GM21717 (cell line): Measurements from ENCODE around the gene TSHZ1.
"Not testable (repeated sequence)": the region's sequence is repeated elsewhere in the genome, so short reads cannot be mapped to it uniquely, and the experiment has no call there.

Experiments
- ATAC-seq: cut with Tn5 transposase; IDR thresholded peaks from one replicate; pipeline ENCODE4 v1.9.1; 2021; ENCODE audit warnings: mild to moderate bottlenecking, moderate library complexity; ENCODE audit not compliant: unreplicated experiment

Gene TSHZ1

DNA sequence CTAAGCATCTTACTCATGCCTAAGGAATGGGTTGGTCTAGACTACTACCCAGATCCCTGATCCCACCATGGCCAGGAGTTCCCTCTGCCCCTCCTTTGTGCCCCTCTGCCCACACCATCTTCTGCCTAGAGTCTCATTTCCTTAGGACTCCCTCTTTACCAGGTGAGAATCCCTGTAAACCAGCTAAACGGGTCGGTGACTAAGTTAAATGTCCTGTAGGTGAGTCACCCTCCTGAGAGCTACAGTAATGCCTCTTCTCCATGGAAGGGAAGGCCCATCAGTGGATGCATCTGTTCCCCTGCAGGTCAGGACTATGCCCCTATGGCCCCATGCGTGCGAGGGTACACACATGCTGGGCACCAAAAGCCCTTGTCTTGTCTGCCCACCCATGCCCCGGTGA is 27.1 kb upstream of the TSHZ1 start:
- ATAC-seq: no peak

DNA sequence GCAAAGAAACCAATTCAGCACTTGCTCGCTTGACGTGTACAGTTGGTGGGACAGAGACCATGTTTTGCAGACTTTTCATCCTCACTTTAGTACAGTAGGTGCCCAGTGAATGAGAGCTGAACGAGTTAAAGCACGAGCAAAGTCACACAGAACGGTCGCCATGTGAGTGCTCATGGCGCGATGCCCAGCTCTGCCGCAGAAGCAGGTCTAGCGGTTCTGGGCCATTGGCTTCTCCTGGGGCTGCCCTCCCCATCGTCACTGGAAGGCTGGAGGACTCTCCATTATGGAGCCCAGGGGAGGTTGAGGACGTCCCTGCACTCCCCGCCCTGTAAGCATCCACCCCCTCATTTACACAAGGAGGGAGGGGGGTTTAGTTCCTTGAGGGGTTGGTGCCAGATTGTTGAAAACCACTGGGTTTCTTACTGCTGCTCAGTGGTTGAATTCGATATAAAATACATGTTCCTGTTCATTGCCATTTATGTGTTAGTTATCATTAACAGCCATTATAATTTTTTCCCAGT is 26.6 kb upstream of the TSHZ1 start:
- no peak for ATAC-seq

DNA sequence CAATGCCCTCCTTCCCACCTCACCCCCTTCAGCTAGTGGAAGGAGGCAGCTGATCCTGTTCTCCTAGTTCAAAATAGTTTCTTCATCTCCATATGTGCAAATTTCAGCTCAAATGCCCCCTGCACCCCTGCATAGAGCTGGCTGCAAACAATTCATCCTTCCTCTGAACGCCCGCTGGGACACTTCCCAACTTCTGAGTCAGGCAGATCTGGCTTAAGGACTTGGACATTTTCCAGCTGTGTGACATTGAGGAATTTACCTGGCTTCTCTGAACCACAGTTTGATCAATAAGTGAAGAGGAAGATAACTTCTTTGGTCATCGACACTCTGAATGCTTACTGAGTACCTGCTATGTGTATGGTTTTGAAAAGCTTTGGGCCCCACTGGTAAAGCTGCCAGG is 25.1 kb upstream of the TSHZ1 start:
- ATAC-seq: no peak

DNA sequence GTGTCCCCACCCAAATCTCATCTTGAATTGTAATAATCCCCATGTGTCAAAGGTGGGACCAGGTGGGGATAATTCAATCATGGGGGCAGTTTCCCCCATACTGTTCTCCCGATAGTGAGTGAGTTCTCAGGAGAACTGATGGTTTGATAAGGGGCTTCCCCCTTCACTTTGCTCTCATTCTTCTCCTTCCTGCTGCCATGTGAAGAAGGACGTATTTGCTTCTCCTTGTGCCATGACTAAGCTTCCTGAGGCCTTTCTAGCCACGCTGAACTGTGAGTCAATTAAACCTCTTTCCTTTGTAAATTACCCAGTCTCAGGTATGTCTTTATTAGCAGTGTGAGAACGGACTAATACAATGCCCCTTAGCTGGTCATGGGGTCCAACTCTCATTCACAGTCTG is 22.9 kb upstream of the TSHZ1 start:
- ATAC-seq: not testable (repeated sequence)

DNA sequence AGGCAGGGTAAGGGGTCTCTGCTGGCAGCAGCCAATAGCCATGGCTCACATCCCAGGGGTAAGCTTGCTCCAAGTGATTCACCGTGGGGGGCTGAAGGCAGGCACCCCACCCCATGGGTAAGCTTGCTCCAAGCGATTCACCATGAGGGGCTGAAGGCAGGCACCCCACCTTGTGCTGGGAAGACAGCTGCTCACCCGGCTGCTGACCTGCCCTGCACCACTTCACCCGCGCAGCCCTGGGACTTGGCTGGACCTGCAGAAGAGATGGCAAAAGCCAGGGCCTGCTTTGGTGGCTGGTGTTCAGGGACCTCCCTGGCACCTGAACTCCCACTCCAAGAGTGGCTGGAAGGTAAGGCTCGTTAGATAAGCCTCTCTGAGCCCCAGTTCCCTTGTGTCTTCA is 20.9 kb upstream of the TSHZ1 start:
- no peak for ATAC-seq

- no peak for ATAC-seq
Observed at GRCh38 chr18:75192899-75193298, 17.7 kb upstream of the TSHZ1 start.

- ATAC-seq: no peak
Observed at GRCh38 chr18:75198036-75198435, 12.6 kb upstream of the TSHZ1 start.

DNA sequence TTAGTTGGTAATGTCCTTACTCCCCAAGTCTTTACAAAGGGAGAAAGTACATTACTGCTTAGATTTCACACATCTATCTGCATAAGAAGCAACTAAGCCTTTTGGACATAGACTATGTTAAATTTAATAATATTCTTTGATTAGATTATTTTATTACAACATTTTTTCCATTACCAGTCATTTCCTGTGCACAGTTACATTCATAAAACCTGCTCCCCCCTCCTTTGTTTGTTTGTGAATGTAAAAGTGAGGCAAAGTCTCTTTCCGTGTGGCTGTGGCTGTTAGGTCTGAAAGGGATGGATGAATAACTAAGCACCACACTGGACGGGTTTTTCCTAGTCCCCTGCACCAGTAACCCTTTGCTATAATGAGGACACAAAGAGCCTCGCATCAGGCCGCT is 11.3 kb upstream of the TSHZ1 start:
- ATAC-seq: no peak

DNA sequence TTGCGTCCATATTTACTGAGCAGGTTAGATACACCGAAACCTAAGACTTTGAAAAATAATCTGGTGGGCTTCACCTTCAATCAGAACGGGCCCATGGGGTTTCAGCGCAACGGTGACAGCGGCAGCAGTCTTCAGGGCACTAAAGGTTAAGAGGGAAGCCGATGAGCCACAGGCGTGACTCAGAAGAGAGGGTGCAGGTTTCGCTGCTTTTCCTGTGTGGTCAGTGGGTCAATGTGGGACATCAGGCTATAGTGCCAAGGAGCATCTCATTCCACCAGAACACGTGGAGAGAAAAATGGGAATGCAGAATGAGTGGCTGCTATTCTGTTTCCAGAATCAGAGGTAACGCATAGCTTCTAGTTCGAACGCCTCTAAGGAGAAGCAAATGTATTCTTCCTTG is 10.5 kb upstream of the TSHZ1 start:
- ATAC-seq: no peak

DNA sequence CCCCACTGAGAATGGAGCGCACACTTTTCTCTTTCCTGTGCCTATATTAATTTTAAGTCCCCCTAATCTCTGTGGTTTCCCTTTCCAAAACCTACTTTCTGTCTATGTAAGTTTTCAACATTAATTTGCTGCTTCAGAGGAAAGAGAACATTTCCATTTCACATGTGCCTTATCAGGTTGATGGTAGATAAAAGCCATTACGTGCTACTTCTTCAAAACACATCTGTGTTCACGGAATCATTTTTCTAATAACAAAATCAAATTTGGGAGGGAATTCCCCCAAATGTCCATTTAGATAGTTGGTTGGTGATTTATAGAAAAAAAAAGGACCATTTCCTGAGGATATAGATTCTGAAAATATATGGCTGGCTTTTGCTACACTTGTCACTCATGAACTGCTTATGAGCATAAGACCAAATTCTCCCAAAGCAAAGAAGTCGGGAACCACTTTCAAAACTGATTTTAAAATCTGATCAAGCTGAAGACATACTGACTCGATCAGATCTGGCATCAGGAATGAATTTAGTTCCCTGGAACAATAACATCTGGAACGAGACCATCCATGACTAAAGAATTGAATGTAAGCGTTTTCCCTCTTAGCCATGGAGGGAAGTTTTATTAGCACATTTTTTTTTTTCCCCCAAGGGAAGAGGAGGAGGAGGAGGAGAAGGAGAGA is 9.9 kb upstream of the TSHZ1 start:
- no peak for ATAC-seq

GRCh38 chr18:75201282-75202270 is 9.0 kb upstream of the TSHZ1 start:
- ATAC-seq: no peak

DNA sequence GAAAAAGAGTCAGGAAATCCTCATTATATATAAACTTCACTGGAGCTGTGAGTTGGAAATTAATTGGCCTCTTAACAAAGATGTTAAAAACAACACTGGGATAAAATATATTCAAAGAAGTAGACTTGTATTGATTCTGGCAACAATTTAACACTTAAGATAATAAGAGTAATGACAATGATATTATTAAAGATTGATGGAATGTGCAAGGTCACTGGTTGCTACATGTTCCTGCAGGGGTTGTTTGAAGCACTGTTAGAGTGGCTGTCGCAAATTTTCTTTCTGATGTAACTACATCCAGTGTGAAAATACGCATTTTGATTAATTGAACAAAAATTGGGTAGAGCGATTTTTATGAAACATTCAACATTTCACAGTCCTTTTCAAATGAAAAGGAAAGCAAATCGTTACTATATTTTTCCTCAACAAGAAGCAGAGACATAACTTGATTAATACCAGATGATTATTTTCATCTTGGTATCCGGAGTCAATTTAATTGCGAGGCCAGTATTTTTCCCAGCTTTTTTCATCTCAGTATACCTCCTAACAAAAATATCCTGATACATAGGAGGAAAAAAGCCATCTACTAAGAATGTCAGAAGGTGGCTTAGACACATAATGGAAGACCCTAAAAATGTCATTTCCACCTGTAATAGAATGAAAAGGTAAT is 7.8 kb upstream of the TSHZ1 start:
- no peak for ATAC-seq

- ATAC-seq: no peak
Observed at GRCh38 chr18:75203416-75204268, 7.0 kb upstream of the TSHZ1 start.

GRCh38 chr18:75204269-75204731 is 6.3 kb upstream of the TSHZ1 start:
- no peak for ATAC-seq

DNA sequence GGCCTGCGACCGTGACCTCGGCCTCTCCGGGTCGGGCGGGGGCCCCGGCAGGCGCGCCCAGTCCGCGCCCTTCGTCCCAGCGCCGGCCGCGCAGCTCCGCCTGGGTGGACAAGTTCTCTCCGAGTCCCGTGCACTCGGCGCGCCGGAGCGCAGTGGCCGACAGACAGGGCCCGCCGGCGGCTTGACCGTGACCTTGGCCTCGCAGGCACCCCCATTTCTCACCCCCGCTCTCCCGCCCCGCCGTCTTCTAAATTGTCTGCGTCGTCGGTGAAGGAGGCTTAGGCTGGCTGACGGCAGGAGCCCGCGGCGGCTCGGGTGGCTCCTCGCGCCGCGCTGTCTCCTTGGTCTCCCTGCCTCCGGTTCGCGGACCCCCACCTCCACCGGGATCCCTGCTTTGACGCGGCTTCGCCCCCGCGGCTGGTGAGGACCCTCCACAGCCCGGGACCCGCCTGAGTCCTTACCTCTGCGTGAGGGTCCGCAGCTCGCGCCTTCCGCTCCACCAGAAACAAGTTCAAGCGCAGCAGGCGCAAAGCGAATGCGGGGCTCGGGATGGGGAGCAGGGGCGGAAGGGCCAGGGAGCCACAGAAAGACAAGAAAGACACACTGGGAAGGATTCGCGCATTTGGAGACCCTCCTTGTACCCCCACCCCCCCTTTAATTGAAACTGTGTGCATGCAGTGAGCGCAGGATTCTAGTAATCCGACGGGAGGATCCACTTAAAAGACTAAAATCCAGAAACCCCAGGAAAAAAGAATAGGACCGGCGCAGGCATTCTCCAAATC is 5.7 kb upstream of the TSHZ1 start:
- ATAC-seq: no peak

DNA sequence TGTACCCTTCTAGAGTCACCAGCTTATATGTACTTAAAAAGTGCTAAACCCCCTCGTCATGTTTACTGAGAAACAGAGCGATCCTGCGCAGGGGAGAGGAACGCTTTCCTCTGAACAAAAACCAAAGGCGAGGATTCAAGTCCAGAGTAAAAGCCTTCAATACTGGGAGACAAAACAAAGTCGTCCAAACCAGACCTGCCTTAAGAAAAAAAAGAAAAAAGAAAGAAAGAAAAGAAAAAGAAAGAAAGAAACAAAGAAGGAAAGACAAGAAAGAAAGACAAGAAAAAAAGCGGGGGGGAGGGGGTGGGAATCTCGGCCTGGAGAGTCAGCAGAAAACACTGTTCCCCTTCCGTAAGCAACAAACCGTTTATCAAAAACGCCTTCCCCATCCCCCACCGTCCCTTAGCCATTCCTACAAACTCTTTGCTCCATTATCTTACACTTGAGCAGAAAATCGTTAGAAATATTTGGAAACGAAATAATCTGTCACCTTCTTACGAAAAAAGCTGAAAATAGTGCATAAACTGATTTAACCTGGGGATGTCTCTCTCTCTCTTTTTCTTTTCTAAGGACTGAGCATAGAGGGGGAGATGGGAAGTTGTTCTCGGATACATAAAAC is 5.0 kb upstream of the TSHZ1 start:
- ATAC-seq: no peak

DNA sequence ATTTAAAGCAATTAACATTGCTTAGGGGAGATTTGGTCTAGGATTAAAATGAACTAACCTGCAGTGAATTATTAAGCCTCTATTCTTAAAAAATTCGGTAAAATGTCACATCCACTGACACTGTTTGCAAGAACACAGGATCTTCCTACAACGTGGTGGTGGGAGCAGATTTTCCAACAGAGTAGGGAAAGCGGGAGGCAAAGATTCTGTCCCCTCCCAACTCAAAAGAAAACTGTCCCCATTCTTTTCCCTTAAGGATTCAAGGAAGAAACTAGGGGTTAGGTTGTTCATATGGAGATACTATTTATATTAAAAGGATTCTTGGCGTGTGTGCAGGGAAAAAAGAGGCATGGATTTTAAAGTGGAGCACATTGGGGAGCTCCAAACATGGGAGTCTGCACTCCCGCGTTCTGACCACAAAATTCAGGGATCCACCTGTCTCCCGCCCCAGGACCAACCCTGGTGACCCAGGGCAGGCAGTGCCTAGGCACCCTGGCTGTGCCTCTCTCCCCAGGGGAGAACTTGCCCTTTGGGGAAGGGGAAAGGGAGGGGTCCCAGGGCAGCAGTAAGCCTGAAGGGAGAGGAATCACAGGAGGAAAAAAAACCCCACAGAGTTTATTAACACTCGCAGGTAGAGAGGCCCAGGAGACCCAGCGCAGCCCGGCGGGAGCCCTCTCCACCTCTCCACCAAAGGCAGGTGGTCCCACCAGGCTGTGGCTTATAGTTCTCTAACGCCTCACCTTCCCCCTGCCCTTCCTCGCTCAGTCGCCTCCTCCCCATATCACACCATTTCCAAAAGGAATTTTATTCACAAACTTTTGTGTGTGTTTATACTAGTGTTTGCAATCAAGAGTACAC is 3.9 kb upstream of the TSHZ1 start:
- ATAC-seq: no peak
